ENCODE measurements around the gene PARVA. TPM values are rescaled to one million over a fixed set of nuclear protein-coding genes. Genes with fewer than 3 reads are reported as not detected.

PARVA gene
- polyA plus RNA-seq, 1 donor from 2014 or later, result not detected

- Mint-ChIP-seq H3K27ac (no peak overlapping the region), H3K27me3 (no peaks in the 10 kb centered on the region), H3K4me1 (no peaks in the 10 kb centered on the region), H3K36me3 (no peaks in the 10 kb centered on the region), H3K9me3 (peaks cover 0 to 2% (median 0%) of the 10 kb centered on the region in 3 donors), H3K4me3 (no peak overlapping the region)
These were observed 200.6 kb downstream of the PARVA start for GRCh38 chr11:12577725-12578644.

- Mint-ChIP-seq H3K36me3 (no peaks in the 10 kb centered on the region), H3K9me3 (peaks cover 0 to 3% (median 0%) of the 10 kb centered on the region in 3 donors), H3K4me1 (no peaks in the 10 kb centered on the region)
These were observed 204.0 kb downstream of the PARVA start for GRCh38 chr11:12581416-12581815.

GRCh38 chr11:12581923-12582322, 204.6 kb downstream of the PARVA start:
- no peaks in the 10 kb centered on the region for H3K36me3 Mint-ChIP-seq
- H3K4me1 Mint-ChIP-seq, result no peaks in the 10 kb centered on the region
- H3K27me3 Mint-ChIP-seq, result no peaks in the 10 kb centered on the region
- H3K9me3 Mint-ChIP-seq, result peaks cover 0 to 3% (median 0%) of the 10 kb centered on the region in 3 donors
- H3K4me3 Mint-ChIP-seq, result no peak overlapping the region
- H3K27ac Mint-ChIP-seq, result no peak overlapping the region

More at GRCh38 chr11:12581416-12581815, 204.0 kb downstream of the PARVA start:
- Mint-ChIP-seq H3K4me3 (no peak overlapping the region), H3K27ac (no peak overlapping the region), H3K27me3 (no peaks in the 10 kb centered on the region)
